T47D (cell line): ENCODE measurements around the gene SHROOM1.

Experiments
- DNase-seq, 2 experiments: peaks; one replicate each; pipeline versions ENCODE4 v3.0.0 to v3.0.0-alpha.2; 2011 to 2012; ENCODE audit warnings: low read depth in 1 of 2, low spot score in 1 of 2
- JUND ChIP-seq: IDR thresholded peaks from 2 replicates; pipeline ENCODE4 v1.6.1; 2012; ENCODE audit warnings: low read depth
- in situ Hi-C: cut with HindIII; loops from 2 replicates; pipeline ENCODE4 v1.10.0; 2016; ENCODE audit warnings: low sequenced_read_pairs, low pct_unique_long_range_greater_than_20kb

SHROOM1 gene, protein sequence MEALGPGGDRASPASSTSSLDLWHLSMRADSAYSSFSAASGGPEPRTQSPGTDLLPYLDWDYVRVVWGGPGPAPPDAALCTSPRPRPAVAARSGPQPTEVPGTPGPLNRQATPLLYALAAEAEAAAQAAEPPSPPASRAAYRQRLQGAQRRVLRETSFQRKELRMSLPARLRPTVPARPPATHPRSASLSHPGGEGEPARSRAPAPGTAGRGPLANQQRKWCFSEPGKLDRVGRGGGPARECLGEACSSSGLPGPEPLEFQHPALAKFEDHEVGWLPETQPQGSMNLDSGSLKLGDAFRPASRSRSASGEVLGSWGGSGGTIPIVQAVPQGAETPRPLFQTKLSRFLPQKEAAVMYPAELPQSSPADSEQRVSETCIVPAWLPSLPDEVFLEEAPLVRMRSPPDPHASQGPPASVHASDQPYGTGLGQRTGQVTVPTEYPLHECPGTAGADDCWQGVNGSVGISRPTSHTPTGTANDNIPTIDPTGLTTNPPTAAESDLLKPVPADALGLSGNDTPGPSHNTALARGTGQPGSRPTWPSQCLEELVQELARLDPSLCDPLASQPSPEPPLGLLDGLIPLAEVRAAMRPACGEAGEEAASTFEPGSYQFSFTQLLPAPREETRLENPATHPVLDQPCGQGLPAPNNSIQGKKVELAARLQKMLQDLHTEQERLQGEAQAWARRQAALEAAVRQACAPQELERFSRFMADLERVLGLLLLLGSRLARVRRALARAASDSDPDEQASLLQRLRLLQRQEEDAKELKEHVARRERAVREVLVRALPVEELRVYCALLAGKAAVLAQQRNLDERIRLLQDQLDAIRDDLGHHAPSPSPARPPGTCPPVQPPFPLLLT

DNA sequence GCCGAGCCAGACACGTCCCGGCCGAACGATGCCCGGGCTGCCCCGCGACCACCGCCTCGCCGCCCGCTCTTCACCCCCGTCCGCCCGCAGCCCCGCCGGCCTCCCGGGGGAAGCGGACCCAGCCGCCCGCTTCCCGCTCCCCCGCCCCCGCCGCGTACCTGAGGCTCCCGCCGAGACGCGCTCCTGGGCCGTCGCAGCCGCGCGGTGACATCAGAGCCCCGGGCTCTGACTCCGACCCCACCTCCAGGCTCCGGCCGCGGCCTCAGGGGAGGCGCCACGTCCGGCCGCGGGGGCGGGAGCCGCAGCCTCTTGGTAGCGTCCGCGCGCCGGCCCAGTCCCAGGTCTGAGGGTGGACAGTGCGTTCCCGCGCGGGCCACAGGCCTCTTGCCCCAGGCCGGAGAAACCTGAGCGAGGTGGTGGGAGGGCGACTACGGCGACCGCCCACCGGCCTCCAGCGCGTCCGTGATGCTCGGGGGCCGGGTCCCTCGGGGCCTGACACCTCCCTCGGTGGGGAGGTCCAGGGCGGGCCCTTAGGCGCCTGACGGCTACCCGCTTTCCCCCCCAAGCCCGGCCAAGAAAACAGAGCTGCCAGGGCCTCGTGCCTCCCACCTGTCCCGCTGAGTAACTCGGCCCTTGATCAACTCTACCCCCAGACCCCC is at the start of gene SHROOM1:
Gene SHROOM1 (minus strand): TSS at position 212 of the 659 bp plus-strand sequence. CDS start 4,507 bp downstream, outside the sequence.
- in situ Hi-C loops: no loop called here
- peak; percentile 69 to 73 for DNase-seq
- no peak for TF ChIP-seq JUND

DNA sequence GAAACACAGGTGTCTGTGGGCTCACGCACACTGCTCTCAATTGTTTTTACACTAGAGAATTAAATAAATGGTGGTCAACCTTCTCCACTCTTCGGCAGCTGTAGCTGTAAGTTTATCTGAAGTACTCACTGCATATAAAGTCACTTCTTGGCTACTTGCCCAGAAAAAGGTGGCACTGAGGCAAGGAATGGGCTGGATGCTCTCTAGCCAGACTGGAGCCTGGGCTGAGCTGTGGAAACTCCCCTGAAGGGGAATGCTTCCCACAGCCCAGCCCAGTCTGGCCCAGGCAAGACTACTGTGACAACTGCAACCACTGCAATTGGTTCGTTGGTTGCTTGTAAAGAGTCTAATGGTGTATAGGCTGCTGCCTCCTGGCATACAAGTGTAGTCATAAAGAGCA is 47.5 kb upstream of the SHROOM1 start:
- no peak for DNase-seq
- no peak for TF ChIP-seq JUND
- in situ Hi-C loops: no loop called here

DNA sequence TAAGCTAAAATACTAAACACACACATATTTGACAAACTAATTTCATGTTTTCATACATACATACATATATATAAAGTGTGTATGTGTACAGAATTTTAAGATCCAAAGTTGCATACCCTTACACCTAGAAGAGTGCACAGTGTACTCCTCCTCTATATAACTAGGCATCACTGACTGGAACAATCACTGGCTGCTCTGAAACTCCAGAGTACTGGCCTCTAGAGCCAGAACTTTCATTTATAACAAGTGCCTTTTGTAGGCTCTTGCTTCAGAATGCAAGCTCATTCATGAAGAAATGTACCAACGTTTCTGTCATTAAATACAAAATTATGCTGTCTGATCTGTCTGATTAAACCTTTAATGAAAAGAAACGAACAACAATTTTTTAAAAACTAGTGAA is 47.0 kb upstream of the SHROOM1 start:
- TF ChIP-seq JUND: no peak
- in situ Hi-C loops: no loop called here
- DNase-seq: no peak

DNA sequence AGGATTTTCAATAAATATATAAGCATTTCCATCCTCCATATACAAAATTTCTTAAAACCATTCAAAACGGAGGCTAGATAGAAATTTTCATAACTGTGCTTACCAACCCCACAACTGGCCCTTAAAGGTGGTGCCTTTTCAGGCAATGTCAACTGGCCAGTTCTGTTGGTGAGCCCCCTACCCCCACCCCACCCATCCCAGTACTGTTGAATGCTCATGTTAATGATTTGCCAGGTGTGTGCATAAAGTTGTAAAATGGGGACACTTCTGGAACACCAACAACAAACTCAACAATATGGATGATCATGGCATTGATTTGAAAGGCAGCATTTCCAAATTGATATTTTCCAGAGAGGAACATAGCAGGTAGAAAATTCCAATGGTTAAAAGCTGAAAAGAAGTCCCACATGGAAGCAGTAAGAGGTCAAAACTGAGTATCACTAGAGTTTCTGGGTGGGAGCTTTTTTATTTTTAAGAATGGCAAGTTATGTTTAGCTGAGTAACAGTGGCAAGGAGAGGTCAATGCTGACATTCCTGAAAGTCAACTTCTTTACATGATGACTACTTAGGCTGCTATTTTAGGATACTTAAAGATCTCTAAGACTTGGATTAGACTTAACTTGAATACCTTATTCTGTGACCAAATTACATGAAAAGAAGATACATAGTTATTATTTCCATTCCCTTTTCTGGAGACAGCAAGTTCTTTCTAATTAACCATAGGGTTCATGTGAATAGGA is 45.7 kb upstream of the SHROOM1 start:
- in situ Hi-C loops: no loop called here
- TF ChIP-seq JUND: no peak
- DNase-seq: no peak

DNA sequence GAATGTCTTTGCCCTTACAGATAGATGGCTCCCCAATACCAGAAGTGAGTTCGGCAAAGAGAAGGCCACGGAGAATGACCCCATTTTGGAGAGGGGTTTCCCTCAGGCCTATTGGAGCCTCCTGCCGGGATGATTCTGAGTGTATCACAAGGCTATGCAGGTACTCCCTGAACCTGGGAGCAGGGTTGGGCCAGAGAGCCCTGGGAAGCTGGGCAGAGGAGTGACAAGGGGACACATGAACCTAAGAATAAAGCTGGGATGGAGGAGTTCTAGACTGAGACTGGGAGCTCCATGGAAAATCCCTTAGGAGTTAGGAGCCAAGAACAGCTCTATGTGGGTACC is 43.5 kb upstream of the SHROOM1 start:
- in situ Hi-C loops: no loop called here
- DNase-seq: no peak
- no peak for TF ChIP-seq JUND

DNA sequence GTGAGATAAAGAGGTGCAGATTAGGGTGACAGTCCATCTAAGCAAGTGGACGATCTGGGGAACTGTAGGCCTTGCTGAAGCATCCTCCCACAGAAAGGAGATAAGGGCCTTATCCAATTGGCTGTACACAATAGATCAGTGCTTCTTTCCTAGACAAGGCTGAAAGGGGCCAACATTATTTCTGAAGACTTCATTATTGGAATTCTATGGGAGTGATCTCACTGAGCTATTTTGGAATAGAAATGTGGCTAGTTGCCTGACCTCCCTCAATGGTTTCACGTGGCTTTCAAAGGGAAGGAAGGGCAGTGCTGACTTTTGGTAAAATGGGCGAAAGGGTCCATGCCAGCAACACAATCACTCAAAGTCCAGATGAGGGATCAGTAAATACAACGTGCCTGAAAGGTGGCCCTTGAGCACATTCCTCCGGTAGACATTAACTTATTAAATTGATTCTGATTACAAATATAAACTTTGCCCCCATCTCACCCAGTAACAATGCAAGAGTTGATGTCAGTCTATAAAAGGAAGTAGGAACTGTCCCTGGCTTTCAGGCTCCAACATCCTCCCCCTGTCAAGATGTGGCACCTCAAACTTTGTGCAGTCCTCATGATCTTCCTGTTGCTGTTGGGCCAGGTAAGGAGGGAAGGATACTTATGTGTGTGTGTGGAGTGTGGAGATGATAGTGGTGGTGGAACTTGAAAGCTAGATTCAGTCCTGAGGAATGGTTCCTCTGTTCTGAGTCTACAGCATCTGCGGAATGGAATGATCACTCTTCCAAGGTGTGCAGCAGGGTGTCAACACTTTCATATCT is 42.9 kb upstream of the SHROOM1 start, which contains the start of gene LEAP2:
Gene LEAP2 (plus strand): TSS at position 550 of the 811 bp plus-strand sequence. CDS start 27 bp downstream, at position 577.
- TF ChIP-seq JUND: no peak
- in situ Hi-C loops: no loop called here
- no peak for DNase-seq

DNA sequence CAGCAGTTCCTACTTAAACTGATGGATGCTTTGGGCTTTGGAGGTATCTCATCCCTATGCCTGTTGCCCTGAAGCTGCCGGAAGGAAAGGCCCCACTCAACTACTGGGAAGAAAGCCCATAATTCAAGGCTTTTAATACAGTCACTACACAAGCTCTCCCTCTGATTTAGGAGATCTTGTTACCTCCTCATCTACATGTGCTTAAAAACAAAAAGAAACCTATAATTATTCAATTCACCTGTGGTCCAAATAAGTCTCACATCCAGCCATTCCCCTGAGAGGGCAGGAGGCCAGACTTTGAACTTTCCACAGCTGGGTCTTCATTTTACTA is 42.3 kb upstream of the SHROOM1 start:
- no peak for DNase-seq
- in situ Hi-C loops: no loop called here
- TF ChIP-seq JUND: no peak

DNA sequence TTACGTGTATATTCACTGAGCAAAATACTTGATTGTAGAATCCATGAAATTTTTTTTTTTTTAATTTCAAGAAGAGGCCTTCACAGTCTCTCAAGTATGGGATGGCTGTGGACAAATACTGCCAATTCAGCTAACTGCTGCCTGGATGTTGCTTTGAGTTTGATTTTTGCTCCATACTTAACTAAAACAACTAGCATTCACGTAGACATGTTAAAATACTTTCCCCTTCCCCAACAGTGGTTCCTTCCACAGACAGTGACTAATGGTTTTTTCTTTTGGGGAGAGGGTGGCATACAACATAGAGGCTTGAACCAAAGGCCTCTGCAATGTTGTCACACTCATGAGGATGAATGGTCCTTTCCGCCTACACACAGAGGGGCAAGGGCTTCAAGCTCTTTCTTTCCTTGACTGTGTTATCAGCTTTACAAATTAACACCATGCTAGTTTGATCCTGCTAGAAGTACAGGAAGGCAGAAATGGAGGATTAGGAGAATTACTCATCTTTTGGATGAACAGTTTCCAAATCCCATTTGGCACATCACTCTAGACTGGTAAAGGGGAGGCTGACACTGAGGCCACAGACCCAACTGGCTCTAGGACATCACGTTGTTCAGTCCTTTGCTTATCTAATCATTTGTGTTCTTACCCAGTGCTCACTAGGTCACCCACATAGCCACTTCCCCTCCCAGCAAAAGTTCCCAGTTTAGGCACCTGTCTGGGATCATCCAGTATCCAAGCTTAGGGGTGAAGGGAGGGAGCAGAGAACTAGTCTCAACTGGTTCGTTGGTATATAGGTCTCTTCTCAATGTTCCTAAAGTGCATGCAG is 41.2 kb upstream of the SHROOM1 start:
- TF ChIP-seq JUND: no peak
- in situ Hi-C loops: no loop called here
- DNase-seq: no peak

DNA sequence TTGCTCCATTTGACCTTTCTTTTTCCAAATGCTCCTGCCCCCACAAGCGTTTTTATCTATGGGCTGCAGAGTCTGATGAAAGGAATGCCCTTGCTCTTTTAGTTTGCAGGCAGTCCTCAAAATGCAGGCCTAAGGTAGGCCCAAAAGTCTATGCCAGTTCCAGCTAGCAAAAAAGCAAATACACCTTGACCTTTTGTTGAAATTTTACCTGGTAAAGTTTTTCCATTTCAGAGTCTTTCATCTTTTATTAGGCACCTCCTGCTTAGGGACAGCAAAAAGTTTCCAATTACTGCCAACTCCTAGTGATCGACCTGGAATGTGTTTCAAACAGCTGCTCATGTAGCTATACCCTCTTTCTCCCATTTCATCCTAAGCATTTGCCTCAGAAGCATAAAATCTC is 40.4 kb upstream of the SHROOM1 start:
- TF ChIP-seq JUND: no peak
- DNase-seq: no peak
- in situ Hi-C loops: no loop called here

DNA sequence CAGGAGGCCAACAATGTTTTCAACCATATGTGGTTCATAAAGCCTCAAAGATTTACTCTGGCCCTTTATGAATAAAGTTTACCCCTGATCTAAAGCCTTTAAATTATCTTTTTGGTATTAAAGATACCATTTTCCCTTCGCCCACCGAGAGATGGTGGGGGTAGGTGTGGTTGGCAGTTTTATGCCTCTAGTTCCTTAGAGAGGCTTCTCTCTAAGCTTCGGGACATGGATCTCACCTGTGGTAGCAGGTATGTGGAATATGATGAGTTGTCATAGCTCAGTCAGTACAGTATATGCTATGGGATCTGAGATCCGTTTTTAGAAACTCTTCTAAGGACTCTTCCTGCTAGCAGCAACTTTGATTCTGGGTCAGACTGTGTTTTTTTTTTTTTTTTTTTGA is 38.3 kb upstream of the SHROOM1 start:
- TF ChIP-seq JUND: no peak
- in situ Hi-C loops: no loop called here
- DNase-seq: no peak

DNA sequence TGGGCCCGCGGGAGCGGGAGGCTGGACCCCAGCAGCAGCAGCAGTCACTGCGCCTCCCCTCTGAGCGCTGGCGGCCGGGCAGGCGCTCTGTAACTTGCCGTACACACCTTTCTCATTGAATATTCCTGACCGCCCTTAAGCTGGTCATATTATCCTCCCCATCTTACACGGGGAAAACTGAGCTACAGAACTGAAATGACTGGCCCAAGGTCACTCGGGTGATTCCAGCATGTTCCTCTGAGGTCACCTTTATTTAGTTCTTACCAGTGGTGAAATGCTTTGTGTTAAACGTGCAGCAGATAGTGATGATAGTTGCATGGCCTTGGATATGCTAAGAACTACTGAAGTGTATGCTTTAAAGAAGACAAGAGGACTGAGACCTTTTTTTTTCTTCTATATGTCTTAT is 36.6 kb upstream of the SHROOM1 start:
- no peak for TF ChIP-seq JUND
- in situ Hi-C loops: no loop called here
- no peak for DNase-seq
